Measurements from ENCODE around the gene DGKI. TPM values are rescaled to one million over a fixed set of nuclear protein-coding genes. Genes with fewer than 3 reads are reported as not detected.

DGKI gene
- 1 to 10 TPM; 1.3 to 2.0 TPM for total RNA-seq

DNA sequence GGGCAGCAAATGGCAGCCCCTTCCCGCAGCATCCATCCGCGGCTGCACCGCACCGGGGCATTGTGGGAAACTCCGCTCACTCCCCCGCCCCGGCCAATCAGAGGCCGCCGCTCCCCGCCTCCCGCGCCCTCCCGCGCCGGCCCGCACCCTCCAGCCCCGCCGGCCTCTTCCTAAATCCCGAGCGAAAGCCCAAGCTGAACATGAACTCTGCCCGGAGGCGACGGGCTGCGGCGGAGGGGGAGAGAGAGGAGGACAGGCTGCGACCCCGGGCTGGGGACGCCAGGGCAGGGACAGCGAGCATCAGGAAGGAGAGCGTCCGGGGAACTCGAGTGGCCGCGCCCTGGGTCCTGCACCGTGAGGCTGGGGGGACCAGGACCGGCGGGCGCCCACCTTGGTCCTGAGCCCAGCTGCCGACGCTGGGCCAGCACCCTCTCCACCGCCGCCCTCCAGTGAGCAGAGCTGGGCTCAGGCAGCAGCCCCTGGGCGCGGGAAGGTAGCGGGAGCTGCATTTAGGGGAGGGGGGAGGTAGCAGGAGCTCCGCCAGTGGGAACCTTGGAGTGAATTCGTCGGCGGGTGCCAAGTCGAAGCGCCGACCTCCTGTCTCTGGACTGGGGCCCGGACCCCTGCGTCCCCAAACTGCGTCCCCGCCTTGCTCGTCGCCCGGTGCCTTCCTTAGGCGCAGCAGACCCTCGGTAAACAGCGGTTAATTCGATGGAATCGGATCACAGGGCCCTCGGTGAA lies at the start of gene DGKI:
Gene DGKI, minus strand, starts transcription at position 148 of the 741 bp plus-strand sequence.
- CTCF ChIA-PET = no interaction called here
- POLR2A ChIA-PET = no interaction called here

DNA sequence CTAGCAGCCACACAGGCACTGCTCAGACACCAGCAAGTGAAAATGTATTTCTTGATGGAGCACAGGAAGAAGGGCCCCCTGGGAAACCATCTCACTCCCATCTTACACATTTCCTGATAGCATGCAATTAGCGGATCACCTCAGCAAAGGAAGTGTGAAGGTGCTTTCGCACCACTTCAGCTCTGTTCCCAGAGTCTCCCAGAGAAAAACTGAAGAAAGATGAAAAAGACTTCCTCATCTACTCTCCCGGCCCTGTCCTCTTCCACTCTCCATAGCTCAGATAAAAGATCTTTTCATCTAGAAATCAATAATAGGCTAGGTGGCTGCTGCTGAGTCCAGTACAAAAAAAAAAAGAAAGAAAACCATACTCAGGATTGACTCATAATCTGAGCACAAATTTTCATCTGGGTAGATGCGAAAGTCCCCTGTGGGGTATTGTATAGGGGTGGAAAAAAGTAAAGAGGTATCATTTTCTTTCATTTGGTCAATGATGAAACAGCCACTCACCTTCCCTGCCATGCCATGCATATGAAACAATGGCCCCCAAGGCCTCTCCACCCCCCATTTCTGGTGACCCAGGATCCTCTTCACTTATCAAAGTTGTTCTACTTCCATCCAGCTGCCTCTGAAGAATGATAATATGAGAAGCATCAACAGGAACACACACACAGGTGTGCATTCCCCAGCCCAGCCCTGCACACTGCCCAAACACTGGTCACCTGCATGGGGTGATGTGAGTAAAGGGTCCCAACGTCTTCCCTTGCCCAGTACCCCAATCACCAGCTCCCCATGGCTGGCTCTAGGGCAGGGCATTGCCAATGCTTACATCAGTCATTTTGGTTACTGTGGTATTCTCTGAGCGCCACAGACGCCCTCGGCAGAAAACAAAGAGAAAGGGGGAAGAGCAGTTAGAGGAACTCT lies 48.8 kb upstream of the DGKI start:
- ChIA-PET CTCF (interaction anchor here (0.9 to 3.7 kb wide), 2 partner anchors 8 to 21 kb away, joined by 3 to 9 read pairs; no protein-coding TSS in a partner anchor), POLR2A (no interaction called here)

- POLR2A ChIA-PET = no interaction called here
- CTCF ChIA-PET = interaction anchor here (0.6 to 3.7 kb wide), 2 partner anchors 9 to 10 kb away, joined by 3 to 9 read pairs; no protein-coding TSS in a partner anchor
Observed at GRCh38 chr7:137893143-137893742, 46.5 kb upstream of the DGKI start.

GRCh38 chr7:137891016-137891655 lies 44.4 kb upstream of the DGKI start:
- CTCF ChIA-PET = no interaction called here
- POLR2A ChIA-PET = no interaction called here

GRCh38 chr7:137890449-137890921 lies 43.7 kb upstream of the DGKI start:
- ChIA-PET POLR2A (no interaction called here), CTCF (no interaction called here)

DNA sequence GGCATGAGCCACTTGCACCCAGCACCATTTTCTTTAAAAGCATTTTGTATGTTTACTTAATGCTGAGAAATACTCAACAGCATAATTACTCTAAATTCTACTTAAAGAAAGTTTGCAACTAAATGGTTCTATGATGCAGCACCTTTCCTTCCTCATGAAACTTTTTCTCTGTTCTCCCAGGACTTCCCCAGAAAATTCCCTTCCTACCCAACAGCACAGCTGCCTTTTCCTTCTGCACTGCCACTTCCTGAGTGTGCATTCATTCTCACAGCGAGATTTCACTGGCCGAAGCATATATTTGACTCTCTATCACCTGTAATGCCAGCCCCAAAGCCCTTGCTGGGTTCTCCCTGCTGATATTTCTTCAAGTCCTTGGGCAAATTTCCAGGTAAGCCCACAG lies 41.5 kb upstream of the DGKI start:
- POLR2A ChIA-PET = no interaction called here
- CTCF ChIA-PET = no interaction called here

- ChIA-PET POLR2A (no interaction called here), CTCF (no interaction called here)
Observed at GRCh38 chr7:137886746-137887145, 40.0 kb upstream of the DGKI start.

DNA sequence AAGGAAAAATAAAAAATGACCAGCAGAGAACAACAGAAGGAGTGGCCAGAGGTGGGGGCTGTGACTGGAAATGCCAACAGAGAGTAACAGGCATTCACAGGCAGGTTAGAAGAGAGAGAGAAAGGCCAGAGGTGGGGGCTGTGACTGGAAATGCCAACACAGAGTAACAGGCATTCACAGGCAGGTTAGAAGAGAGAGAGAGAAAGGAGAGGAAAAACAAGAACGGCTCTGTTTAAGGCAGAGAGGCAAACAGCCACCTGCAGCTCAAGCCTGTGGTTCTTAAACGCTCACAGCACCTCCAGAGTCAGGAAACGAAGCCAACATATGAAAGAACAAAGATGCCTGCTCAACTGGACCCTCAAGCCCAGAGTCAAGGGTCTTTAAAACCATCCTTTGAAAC lies 39.5 kb upstream of the DGKI start:
- ChIA-PET CTCF (no interaction called here), POLR2A (no interaction called here)

DNA sequence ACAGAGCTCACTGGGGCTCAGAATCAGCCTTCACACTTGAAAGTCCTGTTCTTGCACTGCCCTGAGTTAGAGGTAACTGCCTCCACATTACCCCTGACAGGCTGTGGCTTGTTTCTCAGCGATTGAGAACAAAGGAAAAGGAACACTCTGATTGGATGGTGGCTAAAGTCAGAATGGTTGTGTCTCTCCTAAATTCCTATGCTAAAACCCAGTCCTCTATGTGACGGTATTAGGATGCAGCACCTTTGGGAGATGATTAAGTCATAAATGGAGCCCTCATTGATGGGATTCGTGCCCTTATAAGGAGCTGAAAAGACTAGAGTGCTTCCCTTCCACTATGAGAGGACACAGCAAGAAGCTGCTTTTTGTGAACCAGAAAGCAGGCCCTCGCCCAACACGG lies 38.9 kb upstream of the DGKI start:
- POLR2A ChIA-PET = no interaction called here
- CTCF ChIA-PET = no interaction called here

GRCh38 chr7:137882806-137883205 lies 36.0 kb upstream of the DGKI start:
- CTCF ChIA-PET = no interaction called here

DNA sequence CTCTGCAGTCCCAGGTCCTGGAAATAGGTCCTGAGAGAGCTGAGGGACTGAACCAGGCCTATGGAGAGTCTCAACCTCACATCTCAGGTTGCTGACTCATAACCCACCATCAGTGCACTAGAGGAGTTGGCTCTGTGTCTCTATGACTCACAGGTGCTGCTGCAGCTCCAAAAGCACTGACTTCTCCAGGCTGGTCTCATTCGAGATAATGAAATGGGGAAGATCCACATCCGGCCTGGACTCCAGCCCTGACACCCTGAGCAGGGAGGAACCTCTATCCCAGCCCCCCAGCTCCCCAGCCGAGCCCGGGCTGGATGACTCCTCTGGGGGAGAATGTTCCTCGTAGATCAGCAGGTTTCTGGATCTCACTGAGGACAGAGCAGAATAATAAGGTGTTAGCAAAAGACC lies 35.5 kb upstream of the DGKI start:
- POLR2A ChIA-PET = no interaction called here
- CTCF ChIA-PET = no interaction called here

More at GRCh38 chr7:137882806-137883205, 36.0 kb upstream of the DGKI start:
- POLR2A ChIA-PET = no interaction called here

DNA sequence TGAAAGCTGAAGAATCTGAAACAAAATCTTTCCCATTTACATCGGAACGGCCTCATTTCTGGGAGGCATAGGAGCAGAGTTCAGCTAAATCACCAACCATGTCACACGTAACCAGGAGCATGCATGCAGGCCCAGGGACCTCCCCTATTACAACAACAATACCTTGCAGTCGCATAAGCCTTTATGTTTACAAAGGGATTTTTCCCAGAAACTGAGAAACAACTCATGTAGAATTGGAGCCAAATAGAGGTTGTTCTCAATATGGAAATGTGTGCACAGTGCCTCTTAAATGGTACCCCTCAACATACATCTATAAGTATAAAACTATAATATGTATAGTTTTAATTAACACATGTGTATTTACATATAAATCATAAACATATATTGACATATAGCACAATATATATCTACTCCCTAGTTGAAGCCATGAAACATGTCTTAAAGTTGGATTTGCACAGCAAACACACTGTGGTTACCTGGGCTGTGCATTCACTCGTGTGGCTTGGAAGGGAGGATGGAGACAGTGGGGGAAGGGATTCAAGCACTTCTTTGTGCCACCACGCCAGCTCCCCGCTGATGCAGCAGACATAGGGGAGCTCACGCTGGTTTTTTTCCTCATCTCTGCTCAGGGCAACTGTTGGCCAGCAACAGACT lies 35.0 kb upstream of the DGKI start:
- ChIA-PET CTCF (no interaction called here), POLR2A (no interaction called here)

- ChIA-PET CTCF (interaction anchor here (1.1 kb wide), 1 partner anchor 129 kb away, joined by 3 read pairs; no protein-coding TSS in a partner anchor), POLR2A (no interaction called here)
Observed at GRCh38 chr7:137880432-137880831, 33.7 kb upstream of the DGKI start.

DNA sequence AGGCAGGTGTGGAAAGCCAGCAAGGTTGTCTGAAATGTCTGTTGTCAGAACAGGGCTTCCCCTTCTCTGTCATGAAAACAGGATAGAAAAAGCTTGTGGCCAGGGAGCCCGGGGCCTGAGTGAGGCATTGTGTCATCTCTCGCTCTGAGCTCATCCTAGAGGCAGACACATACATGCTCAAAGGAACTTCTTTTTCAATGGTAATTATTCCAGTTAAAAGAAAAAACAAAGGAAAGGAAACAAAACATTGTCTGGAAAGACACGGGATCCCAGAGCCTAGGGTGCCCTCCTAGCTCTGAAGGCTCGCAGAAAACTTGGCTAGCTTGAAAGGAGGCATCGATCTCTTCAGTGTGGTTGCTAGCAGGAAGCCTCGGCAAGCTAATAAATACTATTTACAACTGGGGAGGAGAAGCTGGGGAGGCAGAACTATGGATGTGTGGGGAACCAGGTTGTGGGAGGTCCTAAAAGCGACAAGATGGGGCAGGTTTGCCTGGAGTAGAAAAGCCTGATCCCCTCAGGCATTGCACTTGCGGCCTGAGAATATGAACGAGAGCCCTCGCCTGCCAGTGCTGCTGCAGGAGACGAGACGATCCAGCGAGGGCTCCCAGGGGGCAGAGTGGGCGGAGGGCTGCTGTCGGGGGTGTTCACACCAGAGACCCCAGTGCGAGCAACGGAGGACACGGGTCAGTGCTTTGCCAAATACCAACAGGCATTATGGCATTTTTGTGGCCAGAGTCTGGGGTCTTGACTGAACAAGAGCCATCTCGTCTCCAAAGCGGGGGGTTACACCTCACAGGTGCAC lies 32.8 kb upstream of the DGKI start:
- ChIA-PET POLR2A (no interaction called here), CTCF (no interaction called here)

GRCh38 chr7:137878333-137878961 lies 31.7 kb upstream of the DGKI start:
- POLR2A ChIA-PET = no interaction called here
- CTCF ChIA-PET = no interaction called here

- ChIA-PET CTCF (no interaction called here), POLR2A (no interaction called here)
Observed at GRCh38 chr7:137877027-137877675, 30.4 kb upstream of the DGKI start.

- CTCF ChIA-PET = no interaction called here
- POLR2A ChIA-PET = no interaction called here
Observed at GRCh38 chr7:137875746-137876145, 29.0 kb upstream of the DGKI start.

Data from activated CD8-positive, alpha-beta memory T cell treated with anti-CD3 and anti-CD28 coated beads for 36 hours (primary cell).